Stimulated activated CD4-positive, alpha-beta T cell treated with anti-CD3 and anti-CD28 coated beads, Interleukin-1b, Interleukin-23, amount 100 ng/mL, for 48 hours (primary cell): Measurements from ENCODE around the gene BCL6.

Experiments
- DNase-seq: peaks from one replicate; pipeline ENCODE4 v3.0.0-alpha.2; 2020

BCL6 gene

DNA sequence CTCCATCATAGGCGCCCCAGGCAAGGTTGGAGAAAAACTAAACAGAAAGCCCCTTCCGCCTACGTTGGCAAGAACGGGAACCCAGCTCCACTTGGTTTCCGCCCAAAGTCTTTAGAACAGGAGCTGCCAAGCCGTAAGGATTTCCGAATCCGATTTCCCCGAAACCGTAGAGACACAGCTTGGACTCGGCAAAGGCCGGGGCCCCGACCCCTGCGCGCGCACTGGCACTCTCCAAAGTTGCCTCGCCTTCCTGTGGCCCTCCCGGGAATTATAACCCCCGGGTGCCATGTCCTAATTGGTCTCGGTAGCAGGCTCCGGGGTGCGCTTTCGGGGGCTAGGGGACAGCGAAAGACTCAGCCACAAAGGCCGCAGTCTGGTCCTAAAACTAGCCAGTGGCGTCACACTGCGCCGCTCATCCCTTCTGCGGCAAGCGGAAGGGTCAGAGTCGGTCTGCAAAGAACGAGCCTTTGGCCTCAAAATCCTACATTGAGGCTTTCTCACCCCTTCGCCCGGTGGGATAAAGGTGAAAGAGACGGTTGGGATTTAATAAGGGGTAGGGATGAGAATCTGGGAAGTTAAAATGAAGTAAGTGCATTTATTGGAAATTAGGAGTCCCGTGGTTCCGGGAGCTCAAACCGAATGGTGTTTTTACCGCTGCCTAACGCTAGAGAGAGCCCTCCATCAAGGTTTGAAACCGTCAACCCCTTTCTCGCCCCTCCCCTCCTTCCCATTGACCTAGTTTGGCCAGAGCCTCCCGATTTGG is 6.8 kb downstream of the BCL6 start:
- peak; percentile 75 for DNase-seq

DNA sequence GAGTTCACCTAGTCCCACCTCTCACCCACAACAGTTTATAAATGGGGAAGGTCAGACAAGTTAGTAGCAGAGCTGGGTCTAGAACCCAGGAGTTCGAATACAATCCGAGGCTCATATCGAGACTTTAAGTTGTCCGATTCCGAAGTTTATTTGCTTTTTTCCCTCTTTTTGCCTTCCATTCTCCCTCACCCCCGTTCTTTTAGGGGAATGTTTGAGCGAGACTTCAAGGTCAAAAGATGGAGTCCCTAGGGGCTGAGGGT is 7.3 kb downstream of the BCL6 start:
- no peak for DNase-seq

DNA sequence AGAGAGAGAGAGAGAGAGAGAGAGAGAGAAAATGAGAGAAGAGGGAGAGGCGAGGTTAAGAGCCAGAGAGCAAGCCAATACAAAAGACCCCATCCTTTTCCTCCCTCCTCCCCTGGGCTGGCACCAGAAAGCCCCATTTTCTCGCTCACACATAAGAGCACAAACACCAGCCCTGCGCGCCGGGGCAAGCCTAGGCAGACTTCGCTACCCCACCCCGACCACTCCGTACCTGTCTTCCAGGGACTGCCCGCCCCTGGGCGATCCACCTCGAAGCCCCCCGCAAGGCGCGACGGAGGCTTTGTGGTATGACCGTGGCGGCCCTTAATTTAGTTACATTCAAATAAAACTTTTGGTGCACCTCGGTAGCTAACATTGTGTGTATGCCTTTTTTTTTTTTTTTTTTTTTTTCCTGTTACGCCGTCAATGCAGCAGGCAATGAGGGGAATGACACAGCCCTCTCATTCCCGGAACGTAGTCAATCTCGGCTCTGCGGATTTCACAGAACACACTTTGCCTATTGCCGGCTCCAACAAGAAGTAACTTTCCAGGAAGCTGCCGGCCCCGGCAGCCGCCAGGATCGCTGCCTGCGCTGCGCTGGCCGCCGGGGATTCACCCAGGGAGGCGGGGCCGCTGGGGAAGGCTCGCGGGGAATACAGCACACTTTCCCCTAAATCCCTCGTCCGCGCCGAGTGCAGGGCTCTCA is 7.7 kb downstream of the BCL6 start:
- peak; percentile 70 for DNase-seq

DNA sequence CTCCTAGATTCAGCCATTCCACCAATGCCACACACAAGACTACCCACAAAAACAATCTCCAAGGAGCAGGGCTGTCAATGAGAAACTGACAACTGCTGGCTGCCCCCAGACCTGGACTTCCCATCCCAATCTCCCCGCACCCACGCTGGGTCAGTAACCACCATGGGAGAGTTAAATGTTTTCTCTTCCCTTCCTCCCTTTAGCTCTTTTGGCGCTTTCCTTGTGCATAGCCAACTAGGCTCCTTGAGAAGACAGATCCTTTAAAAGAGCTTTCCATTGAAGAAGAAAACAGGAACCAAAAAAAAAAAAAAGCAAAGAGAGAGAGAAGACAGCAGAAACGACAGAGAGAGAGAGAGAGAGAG is 8.3 kb downstream of the BCL6 start:
- no peak for DNase-seq

DNA sequence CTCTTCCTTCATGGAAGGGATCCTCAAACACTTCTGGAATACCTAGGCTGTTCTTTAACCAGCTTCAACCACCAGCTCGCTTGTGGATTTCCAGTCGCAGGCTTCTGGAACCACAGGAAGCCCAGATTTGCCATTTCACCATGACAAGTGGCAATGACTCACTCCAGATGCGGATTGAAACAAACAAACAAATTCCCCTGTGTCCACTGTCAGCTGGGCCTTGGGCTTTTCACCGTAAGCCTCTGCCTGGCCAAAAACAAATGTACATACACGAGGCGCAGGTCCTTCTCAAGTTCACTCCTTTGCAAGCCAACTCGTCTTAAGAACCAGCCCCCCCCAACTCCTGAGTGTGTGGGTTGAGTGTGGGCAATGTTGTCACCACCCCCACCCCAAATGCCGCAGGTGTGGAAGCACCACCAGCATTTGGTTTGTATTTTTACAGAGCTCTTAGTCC is 8.8 kb downstream of the BCL6 start:
- DNase-seq = no peak

DNA sequence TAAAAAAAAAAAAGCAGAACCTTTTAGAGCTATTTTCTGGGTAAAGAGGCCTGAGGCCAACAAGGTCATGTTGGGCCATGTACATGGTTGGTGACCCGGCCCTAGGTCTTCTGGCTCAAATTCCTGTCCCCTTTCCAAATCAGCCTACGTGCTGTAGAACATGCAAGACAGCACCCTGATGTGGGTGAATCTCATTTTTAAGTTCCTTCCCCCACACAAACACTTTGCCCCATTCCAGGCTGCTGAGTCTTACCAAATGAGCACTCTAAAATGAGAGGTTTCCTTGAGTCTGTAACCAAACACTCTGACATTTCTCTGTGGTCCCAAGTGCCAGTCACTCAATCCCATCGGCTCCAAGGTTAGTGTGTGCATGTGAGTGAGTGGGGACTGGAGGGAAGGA is 9.4 kb downstream of the BCL6 start:
- DNase-seq = no peak

DNA sequence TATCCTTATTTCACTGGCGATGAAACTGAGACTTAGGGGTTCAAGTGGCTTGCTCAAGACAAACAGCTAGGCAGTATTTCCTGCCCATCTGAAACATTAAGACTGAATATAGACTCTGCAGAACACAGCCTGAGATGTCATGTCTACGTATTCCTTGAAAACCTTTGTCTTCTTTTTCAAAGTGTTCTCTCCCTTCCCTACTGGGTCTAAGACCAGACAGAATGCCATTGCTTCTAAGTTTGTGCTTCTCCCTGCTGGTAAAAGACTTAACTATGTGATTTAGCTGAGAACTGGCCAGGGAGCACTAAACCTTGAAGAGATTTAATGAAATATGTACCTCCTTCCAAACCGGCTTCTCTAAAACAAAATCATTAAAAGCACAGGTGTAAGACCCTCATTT is 9.9 kb downstream of the BCL6 start:
- no peak for DNase-seq

DNA sequence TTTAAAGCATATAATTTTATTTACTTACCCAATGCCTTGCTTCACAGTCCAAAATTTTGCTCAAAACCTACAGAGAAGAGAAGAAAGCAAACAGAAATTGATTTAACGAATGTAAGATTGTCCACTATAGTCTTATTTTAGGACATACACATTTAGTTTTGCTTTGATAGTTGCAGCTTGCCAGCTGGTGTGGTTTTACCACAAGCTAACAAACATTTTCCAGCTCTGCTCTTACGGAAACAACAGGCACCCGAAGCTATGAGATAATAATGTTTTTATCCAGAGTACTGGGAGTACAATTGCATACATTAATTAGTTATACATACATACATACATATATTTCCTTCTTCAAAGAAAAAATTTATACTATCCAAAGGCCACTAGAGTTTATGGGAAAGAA is 10.4 kb downstream of the BCL6 start:
- no peak for DNase-seq

DNA sequence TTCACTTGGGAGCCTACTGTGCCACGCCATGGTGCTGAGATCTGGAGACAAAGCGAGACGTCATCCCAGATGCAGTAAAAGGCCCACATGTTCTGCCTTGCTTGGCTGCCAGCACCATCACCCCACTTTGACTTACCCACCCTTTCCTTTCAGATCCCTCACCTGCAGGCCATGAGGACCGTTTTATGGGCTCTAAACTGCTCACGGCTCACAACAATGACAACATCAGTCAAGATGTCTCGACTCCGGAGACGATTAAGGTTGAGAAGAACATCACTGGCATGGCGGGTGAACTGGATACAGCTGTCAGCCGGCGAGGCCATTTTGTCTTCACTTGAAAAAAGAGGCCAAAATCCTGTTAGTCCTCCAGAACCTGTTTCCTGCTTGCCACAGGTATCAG is 11.9 kb downstream of the BCL6 start:
- DNase-seq = no peak

DNA sequence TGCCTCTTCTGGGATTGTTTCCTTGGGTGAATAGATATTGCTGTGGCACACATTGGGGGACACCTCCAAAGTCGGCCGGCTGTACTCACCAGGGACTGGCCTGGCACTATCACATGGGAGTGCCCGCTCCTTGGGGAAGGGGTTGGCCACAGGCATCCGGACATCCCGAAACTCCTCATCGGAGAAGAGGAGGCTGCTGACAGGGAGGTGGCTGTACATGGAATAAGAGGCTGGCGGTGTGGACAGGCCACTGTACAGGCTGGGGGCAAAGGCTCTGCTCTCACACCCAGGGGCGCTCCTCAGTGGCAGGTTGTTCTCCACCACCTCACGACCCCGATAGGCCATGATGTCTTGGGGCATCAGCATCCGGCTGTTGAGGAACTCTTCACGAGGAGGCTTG is 15.7 kb downstream of the BCL6 start:
- no peak for DNase-seq

DNA sequence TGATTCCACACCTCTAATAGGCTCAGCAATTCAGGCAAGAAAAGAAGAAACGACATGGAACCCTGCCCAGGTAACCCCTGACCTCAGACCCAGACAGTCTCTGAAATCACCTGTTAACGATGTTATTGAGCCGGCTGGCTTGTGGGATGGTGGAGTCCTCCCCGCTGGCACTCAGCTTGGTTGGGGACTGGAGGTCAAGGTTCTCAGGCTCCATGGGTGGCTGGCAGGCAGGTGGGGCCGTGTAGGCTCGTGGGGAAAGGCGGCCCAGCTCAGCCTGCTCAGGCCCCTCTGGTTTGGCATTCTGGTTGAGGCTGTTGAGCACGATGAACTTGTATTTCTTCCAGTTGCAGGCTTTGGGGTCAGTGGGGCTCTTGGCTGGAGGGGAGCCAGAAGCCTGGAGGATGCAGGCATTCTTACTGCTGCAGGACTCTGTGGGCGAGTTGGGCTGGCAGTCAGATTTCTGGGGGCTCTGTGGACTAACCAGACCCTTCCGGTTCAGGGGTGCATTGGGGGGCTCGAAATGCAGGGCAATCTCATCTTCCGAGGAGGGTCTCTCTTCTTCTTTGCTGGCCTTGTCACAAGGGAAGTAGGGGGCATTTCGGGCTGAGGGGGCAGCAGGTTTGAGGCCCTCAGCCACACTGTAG is 16.2 kb downstream of the BCL6 start:
- no peak for DNase-seq

DNA sequence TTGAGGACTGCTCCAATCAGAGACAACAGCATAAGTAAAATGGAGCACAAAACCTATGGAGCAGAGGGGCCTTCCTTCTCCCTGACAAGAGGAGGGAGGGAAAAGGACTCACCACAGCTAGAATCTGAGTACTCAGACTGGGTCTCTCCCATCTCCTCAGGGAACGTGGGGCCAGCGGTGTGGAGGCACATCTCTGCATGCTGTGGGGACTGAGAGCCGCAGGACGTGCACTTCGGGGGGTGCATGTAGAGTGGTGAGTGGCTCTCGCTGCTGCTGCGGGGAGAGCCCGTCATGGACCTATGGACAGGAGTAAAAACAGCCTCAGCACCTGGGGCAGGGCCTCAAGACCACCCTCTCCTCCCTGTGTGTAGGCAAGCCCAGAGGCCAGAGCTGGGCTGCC is 17.0 kb downstream of the BCL6 start:
- no peak for DNase-seq

DNA sequence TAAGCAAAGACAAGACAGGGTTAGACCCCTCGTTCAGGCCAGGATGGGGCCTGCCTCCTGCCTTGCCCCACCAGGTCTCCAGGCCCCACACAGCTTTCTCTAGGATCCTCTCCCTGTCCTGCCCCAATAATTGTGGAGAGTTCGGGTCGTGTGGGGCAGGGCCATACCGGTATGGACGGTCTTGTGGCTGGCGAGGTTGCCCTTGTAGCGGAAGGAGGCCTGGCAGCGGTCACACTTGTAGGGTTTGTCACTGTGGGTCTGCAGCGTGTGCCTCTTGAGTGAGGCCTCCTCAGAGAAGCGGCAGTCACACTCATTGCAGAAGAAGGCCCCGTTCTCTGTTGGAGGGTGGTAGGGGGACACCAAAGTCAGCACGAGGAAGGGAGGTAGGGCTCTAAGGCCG is 18.7 kb downstream of the BCL6 start:
- DNase-seq = no peak

DNA sequence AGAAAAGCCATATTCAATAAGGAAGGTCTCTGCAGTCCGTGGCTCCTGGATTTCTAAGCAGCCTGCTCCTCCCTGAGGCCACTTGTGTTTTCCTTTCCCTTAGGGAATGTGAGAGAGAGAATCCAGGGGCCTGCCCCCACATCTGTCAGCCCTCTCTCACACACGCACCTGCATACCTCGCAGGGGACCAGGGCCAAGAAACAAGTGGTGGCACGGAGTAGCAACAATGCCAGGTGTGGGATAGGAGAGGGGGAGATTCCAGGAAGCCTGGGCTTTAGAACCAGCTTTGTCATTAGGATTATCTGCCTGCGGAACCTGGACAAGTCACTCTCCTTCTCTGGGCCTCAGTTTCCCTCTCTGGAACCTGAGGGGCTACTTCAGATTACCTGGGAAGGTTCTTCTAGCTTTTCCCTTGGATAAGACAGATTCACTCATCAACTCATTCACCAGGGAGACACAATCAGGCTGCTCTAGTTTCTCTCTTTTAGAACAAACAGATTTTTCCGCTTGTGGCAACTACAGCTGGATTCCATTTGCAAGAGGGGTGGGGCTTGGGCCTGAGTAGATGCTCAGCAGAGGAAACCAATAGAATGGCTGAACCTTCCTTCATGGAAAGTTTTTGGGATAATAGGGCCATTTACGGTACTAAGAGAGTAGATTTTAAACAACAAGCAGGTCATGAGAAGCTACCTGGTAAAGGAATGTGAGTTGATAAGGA is 19.5 kb downstream of the BCL6 start:
- no peak for DNase-seq

DNA sequence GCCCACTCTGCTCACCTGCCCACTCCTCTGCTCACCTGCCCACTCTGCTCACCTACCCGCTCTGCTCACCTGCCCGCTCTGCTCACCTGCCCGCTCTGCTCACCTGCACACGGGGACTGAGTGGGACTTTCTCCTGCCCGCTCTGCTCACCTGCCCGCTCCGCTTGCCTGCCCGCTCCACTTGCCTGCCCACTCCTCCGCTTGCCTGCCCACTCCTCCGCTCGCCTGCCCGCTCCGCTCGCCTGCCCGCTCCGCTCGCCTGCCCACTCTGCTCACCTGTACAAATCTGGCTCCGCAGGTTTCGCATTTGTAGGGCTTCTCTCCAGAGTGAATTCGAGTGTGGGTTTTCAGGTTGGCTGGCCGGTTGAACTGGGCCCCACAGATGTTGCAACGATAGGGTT is 20.0 kb downstream of the BCL6 start:
- DNase-seq = no peak

DNA sequence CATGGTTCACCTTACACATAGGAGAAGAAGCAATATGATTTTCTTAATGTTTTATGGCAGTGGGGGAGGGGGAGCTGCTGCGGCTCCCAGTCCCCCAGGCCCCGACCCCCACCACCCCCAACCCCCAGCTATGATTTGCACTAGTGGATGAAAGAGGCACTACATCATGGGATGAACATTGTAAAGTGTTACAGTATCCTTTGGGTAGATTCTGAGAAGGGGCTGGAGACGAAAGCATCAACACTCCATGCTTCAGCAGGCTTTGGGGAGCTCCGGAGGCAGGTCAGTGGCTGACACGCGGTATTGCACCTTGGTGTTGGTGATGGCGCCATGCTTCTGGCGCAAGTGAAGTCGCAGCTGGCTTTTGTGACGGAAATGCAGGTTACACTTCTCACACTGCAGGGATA is 23.1 kb downstream of the BCL6 start:
- DNase-seq = no peak

DNA sequence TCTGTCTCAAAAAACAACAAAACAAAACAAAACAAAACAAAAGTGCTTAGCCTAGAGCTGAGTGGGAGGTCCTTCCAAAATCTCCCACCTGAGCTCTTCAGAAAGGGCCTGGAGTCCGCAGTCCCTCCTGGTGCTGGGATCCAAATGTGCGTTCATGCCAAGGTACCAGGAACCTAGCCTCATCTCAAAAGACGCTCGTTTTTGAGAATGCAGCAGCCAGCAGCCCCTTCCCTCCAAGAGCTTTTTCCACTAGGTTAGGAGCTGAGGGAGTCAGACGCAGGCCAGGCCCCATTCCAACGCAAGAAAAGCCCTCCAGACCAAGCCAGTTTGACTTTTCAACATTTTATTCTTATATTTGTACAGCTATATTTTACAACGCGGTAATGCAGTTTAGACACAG is 24.2 kb downstream of the BCL6 start:
- no peak for DNase-seq

DNA sequence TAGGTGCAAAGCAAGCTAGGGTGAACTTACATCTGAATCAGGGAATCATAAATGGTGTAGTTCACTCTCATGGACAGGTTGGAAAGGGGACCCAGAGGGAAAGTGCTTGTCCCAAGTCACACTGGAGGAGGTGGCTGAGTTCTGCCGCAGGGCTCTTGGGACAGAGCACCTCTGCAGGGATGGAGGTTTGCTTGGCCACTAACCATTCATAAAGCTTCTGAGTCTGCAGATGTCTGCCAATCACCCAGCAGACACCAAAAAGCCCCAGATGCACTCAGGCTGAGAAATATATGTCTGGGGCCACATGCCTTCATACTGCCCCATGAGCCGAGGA is 25.0 kb downstream of the BCL6 start:
- no peak for DNase-seq

DNA sequence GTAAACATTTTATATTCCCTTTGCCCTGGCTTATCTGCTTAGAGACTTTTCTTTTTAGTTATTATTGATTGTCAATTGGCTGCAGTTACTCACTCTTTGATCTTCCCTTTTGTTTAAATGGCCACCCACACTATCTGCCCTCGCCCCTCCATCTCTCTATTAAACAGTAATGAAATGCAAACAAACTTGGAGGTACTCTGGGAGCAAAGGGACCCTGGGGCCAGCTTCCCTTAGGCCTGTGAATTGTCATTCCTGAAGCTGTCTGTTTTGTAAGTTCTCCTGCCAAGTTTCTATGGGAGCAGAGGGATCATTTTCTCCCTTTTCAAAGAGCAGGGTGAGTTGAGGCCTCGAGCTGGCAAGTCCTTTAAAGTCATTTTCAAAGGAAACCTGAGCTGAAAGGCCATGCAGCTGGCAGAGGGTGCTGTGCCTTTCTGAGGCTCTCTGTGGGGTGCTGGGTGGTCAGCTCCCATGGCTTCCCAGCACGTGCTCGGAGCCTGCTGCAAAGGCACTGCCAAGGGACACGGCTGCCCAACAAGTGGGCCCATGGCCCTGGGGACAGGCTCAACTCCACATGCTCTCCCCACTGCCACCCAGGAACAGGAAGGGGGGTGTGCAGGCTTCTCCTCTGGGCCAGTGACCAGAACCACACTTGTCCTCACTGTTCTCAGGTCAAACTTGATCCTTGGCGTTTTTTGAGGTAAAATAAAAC is 25.5 kb downstream of the BCL6 start:
- DNase-seq = no peak

DNA sequence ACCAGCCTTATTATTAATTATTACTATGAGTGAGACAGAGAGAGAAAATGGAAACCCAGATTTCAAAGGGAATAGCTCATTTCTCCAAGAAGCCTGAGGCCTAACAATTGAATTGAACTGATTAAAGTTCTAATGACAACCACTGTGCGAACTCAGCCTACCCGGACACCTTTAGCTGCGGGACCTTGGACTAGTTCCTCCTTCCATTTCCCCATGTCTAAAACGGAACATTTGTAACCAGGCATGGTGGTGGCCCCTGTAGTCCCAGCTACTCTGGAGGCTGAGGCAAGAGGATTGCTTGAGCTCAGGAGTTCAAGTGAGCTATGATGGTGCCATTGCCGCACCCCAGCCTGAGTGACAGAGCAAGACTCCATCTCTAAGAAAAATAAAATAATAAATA is 26.5 kb downstream of the BCL6 start:
- no peak for DNase-seq

DNA sequence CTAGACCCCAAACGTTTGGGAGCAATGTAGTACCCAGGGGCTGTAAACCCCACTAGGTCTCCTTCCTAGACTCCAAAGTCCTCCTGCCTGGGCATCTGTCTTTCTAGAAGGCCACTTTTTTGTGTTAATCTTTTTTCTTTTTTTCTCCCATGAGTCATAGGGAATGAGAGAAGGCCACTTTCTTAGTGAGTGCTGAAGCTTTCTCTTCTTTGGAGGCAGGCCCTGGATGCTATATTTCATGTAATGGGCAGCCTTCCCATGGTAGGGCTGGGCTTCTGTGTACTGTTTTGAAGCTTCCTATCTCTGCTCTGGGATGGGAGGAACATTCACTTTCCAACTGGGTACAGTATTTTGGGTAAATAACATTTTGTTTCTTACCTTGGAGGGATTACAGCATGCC is 27.7 kb downstream of the BCL6 start:
- DNase-seq = no peak

DNA sequence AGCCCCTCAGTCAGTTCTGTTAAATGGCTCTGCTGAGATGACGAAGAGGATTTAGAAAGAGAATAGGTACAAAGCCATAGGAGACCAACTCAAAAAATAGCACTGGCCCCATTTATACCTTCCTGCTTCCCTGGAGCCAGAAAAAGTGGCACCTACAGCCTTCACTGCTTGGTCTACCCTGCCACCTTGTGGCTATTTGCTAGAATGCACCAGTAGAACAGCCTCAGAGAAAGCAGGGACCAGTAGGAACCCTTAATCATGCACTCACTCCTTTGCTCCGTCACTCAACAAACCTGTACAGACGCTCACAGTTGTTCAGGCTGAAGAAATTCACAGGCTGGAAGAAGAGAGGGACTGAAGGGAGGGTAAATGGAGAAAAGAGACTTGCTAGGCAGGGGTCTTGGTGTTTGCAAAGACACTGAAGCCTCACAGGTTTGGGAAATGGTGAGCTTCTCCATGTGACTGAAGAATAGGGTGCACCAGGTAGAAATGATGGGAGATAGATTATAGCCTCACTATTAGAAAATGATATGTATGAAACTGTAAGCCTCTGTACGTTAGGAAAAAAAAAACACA is 30.8 kb downstream of the BCL6 start:
- DNase-seq = peak; percentile 74

DNA sequence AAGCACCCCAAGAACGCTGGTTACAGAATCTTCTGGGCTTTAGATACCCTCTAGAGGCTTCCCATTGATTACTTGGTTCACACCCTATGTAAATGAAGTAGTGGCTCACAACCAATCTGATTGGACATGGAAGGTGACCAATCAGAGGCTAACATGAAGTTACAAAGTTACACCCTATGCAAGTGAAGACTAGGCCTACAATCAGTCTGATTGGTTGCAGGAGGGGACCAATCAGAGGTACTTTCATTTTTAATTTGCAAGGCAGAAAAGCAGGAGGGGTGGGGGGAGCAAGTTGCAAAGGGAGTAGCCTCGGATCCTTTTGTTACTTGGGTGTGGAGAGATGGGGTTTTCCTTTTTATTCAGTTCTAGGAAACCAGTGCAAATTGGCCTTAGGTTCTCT is 31.8 kb downstream of the BCL6 start:
- no peak for DNase-seq
